NCI-H1417 treated with DMSO at 0.1 percent for 48 hours (cell line): ENCODE results near the gene IFNL3.
"Not testable (repeated sequence)": the region's sequence is repeated elsewhere in the genome, so short reads cannot be mapped to it uniquely, and the experiment has no call there.

Source experiments
- DNase-seq: peaks from one replicate; lab custom pipeline; 2025; lab: John Stamatoyannopoulos, UW

The IFNL3 gene

DNA sequence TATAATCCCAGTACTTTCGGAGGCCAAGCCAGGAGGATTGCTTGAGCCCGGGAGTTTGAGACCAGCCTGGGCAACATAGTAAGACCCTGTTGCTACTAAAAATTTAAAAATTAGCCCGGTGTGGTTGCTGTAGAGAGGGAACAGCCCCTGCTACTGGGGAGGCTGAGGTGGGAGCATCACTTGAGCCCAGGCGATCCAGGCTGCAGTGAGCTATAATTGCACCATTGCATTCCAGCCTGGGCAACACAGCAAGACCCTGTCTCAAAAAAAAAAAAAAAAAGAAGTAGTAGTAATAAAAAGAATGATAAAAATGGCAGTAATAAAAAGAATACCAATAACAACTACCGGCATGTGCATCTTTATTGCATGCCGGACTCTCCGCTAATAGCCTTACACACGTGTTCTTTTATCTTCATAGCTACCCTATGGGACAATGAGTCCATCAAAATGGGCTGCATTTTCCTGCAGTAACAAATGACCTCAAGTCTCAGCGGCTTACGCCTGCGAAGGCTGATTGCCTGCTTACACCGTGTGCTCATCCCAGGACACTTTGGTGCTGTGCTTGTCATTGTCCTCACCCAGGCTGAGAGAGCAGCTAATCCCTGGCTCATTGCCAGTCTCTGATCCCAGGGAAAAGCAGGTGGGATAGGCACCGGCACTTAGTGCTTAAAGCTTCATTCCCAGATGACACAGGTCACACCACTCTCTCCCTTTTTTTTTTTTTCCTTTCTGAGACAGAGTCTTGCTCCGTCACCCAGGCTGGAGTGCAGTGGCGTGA lies 26.4 kb downstream of the IFNL3 start:
- no peak for DNase-seq

DNA sequence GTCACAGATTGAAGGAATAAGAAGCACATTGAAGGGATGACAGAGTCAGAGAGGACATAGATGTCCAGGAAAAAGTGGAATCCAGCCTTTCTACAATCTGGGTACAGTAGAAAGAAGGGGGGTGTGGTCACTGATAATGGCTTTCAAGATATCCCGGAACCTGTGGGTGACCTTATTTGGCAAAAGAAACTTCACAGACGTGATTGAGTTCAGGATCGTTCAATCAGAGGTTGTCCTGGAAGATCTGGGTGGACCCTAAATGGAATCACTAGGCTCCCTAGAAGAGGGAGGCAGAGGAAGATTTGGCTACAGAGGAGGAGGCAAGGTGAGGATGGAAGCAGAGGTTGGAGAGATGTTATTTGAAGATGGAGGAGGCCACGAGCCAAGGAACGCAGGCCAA lies 27.7 kb downstream of the IFNL3 start:
- DNase-seq, result no peak

DNA sequence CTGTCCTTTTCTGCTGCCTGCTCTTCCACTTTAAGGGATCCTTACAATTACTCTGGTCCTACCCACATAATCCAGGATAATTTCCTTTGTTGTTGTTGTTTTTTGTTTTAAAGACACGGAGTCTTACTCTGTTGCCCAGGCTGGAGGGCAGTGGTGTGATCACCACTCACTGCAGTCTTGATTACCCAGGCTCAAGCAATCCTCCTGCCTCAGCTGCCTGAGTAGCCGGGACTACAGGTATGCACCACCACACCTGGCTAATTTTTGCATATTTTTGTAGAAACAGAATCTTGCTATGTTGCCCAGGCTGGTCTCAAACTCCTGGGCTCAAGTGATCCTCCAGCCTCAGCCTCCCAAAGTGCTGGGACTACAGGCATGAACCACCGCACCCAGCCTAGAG lies 29.5 kb downstream of the IFNL3 start:
- DNase-seq, result not testable (repeated sequence)

DNA sequence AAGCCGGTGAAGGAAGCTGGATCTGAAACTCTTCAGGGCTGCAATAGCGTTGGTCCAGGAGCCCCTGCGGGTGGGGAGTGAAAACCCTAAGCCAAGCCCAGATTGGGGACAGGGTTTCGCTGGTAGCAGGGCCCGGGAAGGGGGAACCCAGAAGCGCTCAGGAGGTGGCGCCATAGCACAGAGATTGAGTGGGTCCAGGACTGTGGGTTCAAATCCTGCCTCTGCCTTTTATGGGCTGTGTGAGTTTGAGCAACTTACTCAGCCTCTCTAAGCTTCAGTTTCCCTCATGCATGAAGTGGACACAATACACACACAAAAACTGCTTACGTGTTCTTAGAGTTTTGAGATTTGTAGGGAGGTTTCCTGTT lies 32.4 kb downstream of the IFNL3 start:
- DNase-seq, result no peak

DNA sequence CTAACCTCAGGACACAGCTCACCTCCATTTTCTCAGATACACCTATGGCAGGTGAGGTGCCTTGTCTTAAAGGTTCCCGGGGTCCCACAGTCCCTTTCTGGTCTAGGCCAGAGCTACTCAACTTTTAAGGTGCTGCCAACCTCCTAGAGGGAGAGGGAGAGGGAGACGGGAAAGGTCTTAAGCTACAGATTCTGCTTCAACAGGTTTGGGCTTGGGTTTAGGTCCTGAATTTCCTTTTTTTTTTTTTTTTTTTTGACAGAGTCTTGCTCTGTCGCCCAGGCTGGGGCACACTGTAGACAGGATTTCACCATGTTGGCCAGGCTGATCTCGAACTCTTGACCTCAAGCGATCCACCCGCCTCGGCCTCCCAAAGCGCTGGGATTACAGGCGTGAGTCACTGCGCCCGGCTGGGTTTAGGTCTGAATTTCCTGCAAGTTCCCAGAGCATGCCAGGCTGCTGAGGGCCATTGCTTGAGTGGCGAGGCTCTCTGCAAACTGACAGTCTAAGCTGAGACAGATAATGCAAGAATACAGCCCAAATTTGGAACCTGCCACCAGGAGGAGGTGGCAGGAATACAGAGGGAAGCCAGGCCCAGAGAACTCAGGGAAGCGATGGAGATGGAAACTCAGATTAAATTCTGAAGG lies 33.0 kb downstream of the IFNL3 start:
- DNase-seq, result no peak

DNA sequence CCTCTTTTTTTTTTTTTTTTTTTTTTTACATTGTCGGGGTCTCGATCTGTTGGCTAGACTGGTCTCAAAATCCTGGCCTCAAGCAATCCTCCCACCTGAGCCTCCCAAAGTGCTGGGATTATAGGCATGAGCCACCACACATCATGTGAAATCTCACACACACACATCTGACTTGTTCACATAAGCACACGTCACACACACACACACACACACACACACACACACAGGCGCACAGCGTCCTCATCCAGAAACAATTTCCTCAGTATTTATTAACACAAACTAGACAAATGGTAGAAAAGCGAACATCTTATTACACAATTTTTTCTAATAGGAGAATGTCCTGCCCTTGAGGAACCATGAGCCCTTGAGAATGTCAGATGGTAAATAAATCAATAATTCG lies 35.6 kb downstream of the IFNL3 start:
- DNase-seq, result no peak

DNA sequence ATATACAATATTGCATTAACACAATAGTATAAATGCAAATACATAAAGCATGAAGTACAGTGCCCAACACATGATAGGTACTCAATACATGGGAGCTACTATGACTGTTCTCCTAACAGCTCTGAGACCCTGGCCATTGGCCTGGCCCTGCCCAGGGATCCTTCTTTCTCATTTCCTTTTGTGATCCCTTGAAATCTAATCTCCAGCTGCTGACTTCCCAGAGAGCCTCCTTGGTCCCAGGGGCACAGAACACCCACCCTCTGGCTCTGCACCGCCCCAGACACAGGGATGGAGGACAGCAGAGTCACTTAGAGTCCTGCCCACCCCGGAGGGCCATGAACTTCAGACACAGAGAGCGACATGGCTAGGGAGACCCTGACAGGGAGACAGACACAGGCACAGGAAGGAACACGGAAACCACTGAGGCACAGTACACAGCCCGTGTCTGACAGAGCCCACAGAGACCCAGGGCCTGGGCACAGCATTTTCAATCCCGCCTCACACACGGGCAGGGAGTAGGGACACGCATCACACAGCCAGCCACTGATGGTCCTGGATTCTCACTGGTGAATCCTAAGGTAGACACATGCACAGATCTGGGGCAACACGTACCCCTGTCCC lies 36.5 kb downstream of the IFNL3 start:
- no peak for DNase-seq

DNA sequence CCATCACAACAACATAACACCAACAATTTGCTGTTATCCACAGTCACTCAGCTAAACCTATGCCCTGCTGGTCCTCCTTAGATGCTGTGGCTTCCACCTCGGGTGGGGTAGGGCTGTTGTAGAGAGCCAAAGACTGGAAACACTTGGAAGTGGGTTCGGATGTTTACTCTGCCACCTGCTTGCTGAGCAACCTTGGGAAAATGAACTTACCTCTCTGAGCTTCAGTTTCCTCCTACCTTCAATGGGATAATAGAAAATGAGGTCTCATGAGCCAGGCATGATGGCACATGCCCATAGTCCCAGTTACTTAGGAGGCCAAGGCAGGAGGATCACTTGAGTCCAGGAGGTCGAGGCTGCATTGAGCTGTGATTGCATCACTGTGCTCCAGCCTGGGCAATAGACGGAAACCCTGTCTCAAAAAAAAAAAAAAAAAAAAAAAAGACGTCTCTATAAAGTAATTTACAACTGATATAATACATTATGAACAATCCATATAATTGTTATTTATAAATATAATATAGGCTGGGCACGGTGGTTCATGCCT lies 37.4 kb downstream of the IFNL3 start:
- DNase-seq, result no peak

DNA sequence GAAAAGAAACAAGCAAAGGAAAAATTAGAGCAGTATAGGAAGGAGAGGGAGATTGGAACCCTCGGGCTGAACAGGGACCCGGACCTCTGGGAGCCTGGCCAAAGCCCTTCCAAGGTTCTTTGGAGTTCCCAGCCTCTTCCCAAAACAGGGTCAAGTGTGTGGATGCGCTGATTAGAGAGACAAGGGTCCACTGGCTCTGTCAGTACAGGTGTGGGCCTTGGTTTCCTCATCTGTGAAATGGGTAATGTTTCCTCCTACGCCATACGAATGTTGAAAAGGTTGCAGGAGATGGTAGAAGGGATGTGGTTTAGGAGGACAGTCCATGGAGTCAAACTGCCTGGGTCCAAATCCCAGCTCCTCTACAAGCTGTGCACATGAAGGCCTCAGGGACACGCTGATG lies 38.7 kb downstream of the IFNL3 start:
- no peak for DNase-seq

DNA sequence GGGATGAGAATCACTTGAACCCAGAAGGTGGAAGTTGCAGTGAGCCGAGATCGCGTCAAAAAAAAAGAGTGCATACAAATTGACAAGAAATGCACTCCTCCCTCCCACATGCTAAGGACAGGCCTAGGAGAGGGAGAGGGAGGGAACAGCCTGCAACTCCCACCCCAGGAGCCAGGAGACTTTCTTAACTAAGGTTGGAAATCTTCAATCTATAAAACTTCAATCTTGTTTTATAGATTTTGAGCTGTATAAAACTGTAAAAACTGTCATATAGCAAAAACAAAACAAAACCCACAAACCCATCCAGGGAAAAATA lies 39.4 kb downstream of the IFNL3 start:
- DNase-seq, result no peak

DNA sequence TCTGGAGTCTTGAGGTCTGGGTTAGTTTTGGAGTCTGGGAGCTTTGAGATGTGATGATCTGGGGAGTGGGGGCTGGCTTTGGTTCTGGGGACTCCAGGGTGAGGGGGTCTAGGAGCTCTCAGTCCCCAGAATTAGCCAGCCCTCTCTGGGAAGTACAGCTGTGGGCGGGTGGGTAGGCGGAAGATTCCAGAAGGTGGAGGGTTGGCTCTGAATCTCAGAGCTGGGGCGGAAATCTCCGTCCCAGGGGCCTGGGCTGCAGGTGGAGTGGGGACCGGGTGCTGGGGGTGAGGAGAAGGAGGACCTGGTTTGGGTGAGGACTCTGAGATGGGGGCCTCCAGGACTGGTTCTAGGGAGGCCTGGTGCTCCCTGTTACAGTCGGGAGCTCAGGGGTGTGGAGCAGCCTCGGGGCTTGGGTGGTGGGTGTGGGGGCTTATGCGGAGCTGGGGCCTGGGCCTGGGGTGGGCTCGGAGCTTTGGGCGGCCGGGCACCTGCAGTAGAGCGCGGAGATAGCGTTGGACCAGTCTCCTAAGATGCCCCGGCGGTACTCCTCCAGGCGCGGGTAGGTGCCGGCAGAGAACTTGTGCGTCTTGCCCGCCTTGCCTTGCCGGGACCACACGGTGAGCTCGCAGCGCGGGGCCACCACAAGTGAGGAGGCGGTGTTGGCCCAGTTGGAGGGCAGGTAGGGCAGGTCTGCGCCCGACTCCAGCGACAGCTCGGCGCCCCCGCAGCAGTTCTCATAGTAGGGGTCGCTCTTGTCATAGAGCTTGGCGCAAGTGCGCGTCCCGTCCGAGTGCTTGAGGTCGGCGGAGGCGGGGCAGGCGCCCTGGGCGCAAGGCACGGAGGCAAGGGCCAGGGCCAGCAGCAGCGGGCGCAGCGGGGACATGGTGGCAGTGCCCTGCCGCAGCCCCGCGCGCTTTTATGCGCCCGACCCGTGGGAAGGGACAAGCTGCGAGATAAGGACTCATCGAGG lies 41.1 kb downstream of the IFNL3 start, which contains the start of gene SYCN:
SYCN (minus strand) TSS at position 892 of the 970 bp plus-strand sequence; CDS start at position 883, 9 bp downstream.
- no peak for DNase-seq

DNA sequence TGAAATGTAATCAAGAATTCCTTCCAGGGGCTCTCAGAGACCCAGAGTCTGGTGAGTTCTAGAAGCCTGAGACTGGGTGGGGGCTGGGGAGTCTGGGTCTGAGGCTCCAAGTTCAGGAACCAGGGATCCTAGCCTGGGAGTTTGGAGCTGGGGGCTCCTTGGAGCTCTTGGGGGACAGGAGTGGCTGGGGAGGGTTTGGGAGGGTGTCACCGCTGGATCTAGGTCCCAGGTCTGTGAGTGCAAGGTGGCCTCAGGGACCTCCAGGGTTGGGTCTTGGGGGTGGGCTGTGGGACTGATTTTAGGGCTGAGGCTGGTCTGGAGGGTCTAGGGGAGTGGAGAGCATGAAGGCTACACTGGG lies 41.8 kb downstream of the IFNL3 start:
- DNase-seq, result no peak

DNA sequence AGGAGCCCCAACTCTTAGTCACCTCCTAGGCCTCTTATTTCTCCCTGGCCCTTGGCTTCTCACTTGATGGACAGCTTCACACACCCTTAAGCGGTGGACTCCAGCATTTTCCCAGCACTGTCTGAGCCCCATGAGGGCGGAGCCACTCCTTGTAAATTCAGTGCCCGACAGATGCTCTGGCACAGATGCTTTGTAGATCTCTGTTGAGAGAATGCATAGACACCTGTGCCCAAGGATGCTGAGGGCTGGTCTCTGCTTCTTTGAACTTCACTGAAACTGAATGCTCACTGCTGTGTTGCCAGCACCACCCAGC lies 44.0 kb downstream of the IFNL3 start:
- DNase-seq, result no peak

DNA sequence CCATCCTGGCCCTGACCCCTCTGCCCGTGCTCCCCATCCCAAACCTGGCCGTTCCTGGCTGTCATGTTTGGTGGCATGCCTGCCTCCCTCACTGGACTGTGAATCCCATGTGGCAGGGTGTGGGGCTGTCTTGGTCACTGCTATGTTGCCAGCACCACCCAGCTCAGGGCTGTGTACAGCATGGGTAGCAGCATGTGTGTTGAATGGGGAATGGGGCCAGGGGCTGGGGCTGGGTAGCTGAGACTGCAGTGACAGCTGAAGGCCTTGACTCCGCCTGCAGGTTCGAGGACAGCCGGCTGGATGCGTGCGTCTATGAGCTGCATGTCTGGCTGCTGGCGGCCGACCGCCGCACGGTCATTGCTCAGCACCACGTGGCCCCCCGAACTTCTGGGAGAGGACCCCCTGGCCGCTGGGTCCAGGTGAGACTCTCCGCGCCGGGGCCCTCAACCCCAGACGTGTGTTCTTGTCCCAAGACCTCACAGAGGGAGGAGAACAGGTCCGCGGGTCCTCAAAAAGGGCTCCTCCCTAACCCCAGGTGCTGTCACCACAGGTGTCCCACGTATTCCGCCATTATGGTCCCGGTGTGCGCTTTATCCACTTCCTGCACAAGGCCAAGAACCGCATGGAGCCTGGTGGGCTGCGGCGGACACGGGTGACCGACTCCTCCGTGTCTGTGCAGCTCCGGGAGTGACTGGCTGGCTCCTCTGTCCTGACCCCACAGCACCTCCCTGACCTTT lies 44.6 kb downstream of the IFNL3 start:
- no peak for DNase-seq

DNA sequence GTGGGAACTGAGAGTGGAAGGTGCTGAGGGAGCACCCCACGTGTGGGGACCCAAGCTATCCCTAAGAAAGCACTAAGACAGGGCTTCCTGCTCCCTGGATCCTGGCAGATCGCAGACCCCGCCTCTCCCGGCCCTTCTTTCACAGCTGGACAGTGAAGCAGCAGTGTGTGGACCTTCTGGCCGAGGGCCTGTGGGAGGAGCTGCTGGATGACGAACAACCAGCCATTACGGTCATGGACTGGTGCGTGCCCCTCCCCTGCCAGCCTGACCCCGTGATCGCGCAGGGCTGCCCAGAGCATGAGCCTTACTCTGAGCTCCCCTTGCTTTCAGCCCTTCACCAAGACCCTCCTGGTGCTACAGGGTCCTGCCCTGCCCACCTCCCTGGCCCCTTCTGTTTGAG lies 45.8 kb downstream of the IFNL3 start:
- DNase-seq, result no peak

DNA sequence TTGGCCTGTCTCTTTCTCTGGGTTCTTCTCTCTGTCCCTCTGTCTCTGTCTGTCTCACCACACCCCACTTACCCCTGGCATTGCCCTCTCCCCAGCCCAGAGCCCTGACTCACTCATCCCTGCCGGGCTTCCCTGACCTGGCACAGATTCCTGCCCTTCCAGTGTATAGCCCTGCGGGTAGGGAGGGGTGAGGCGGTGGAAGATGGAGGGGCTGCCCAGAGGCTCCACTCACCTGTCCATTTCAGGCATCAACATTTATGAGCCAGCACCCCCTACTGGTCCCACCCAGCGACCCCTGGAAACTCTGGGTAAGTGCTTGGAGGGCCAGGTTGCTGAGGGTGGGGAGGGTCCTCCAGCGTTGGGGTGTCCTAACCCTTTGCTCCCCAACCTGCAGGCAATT lies 47.0 kb downstream of the IFNL3 start:
- no peak for DNase-seq

DNA sequence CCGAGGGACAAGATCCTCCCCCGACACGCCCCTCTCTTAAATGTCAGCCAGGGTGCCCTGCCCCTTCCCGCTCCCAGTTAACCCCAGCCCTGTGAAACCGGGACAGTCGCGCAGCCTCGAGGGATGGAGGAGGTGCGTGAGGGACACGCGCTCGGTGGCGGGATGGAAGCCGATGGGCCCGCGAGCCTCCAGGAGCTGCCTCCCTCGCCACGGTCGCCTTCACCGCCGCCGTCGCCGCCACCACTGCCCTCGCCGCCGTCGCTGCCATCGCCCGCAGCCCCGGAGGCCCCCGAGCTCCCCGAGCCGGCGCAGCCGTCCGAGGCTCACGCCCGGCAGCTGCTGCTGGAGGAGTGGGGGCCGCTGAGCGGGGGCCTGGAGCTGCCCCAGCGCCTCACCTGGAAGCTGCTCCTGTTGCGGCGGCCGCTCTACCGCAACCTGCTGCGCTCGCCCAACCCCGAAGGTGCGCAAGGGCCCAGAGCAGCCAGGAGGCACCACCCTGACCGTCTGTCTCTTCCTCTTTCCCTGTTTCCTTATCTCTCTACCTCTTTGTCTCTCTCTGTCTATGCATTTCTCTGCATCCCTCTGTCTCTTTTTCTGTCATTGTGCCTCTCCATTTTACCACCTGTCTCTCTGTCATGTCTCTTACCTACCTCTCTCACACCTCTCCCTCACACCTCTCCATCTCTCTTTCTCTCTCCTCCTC lies 47.8 kb downstream of the IFNL3 start, which contains the start of gene NCCRP1:
NCCRP1 (plus strand) TSS at position 105 of the 703 bp plus-strand sequence; CDS start at position 124, 19 bp downstream.
- no peak for DNase-seq

DNA sequence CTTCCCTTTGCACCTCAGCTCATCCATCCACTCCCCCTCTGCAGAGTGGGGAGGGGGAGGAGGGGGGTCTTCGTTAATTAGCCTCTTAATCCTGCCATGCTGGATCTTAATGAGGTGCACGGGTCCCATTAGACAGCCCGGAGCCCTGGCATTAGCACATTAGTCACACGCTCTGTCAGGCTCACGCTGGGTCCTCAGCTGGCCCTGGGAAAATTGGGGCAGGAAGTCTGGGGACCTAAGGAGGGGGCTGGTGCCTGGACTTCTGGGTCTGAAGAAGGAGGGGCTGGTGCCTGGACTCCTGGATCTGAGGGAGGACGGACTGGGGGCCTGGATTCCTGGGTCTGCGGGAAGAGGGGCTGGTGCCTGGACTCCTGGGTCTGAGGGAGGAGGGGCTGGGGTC lies 48.5 kb downstream of the IFNL3 start:
- DNase-seq, result no peak

DNA sequence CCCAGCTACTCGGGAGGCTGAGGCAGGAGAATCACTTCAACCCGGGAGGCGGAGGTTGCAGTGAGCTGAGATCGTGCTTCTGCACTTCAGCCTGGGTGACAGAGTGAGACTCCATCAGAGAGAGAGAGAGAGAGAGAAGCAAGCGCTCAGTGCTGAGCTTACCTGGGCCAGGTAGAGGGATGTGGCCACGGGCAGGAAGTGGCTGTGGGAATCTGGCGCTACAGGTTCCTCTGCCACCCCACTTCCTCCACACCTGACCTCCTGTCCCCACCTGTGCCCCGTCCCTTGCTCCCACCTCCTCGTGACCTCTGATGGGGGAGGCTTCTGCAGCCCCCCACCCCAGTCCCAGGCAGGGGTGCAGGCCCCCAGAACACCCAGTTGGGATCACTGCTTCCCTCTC lies 49.1 kb downstream of the IFNL3 start:
- DNase-seq, result no peak

DNA sequence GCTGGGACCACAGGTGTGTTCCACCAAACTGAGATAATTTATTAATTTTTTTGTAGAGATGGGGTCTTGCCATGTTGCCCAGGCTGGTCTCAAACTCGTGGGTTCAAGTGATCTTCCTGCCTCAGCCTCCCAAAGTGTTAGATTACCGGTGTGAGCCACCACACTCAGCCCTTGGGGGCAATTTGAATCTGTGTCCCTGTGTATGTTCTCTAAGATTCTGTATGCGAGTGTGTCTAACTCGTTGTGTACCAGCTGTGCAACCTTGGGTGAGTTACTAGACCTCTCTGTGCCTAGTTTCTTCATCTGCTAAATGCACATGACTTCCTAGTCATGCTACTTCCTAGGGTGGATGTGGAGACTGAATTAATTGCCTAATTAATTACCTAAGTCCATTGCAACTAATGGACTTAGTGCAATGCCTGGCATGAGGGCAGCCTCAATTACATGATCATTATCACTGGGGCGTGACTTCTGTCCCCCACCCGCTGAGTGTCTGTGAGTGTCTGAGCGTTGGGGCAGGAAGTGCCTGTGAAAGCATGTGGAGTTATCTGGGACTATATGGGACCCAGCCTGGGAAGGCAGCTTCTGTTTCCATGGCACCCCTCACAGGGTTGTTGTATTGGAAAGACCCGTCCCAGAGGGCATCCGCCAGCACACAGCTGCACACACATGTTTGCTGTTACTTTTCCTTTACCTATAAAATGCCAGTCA lies 49.8 kb downstream of the IFNL3 start:
- no peak for DNase-seq
